ENCODE results near the gene DENND4A. TPM values are rescaled to one million over a fixed set of nuclear protein-coding genes. Genes with fewer than 3 reads are reported as not detected.

Gene DENND4A
- total and polyA plus RNA-seq, 3 donors from 2014 or later, result 16.5 to 65.7 (median 63.4) TPM

- H3K36me3 ChIP-seq (ENCODE audit: low read depth, missing control alignments), result no peaks in the 10 kb centered on the region
- no peak overlapping the region for H3K27ac ChIP-seq
- no peak for TF ChIP-seq CTCF (IDR thresholded peaks at IDR 0.05)
- no peak for TF ChIP-seq POLR2A (IDR thresholded peaks at IDR 0.05)
- no peak overlapping the region for H3K4me3 ChIP-seq
- H3K27me3 ChIP-seq, result no peaks in the 10 kb centered on the region
- peaks cover 3% of the 10 kb centered on the region for H3K4me1 ChIP-seq
- intact Hi-C loops (cut with DNase I; ENCODE audit: low total_unique reads), result no loop called here
- DNase-seq, result no peak
- H3K9me3 ChIP-seq, result no peaks in the 10 kb centered on the region
Measured at GRCh38 chr15:65767264-65767595, 24.9 kb downstream of the DENND4A start.

DNA sequence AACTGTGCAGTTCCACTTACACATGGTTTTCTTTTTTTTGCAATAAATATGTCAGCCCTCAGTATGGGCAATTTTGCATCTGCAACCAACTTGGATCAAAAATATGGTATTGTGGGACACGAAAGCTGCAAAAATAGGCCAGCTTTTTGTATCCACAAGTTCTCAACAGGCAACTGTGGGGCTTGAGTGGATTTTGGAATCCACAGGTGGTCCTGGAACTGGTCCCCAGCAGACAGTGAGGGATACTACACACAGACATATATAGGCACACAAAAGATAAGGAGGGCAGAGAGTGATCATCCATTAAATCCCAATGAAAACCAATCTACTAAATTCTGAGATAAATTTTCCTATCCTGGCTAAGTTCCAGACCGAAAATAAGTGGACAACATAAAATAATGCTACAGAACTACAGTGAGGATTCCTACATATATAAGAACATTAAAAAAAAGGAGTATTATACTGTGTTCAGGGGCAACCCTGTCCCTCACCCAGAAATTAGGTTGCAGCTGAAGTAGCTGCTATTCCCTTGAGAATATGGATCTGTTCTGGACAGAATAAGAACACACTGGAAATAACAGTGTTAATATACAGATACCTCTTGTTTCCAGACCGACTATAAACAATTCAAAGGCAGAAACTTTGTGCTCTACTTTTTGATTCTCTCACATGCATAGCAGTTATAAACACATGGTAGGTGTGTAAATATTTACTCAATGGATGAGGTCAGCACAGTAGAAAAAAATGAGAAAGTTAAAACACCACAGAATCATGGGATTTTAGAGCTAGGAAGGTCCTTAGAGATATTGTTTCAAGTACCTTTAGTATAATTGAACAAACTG lies 25.4 kb downstream of the DENND4A start:
- 69 to 73% methylated on average over 3 of the region's 3 CpGs for WGBS, 2 donors
- no peak for TF ChIP-seq CTCF (IDR thresholded peaks at IDR 0.05)
- no peak for TF ChIP-seq POLR2A (IDR thresholded peaks at IDR 0.05)
- intact Hi-C loops (cut with DNase I; ENCODE audit: low total_unique reads), result no loop called here

DNA sequence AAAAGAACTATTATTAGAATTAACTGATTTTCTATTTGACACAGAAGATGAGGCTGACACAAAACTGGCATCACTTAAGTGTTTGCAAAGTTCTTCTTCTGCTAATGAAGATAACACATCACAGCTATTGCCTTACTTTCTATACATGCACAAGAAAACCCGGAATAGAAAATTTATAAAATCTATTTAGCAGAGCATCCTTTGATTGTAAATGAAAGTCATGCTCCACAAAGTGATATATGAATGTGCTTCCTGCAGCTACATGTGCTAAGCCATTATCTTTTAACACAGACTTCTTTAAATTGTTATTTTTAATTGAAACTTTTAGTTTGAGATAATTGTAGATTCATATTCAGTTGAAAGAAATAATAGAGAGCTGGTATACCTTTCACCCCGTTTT lies 27.0 kb downstream of the DENND4A start:
- Histone ChIP-seq H3K36me3 (ENCODE audit: low read depth, missing control alignments) (no peaks in the 10 kb centered on the region), H3K9me3 (no peaks in the 10 kb centered on the region), H3K4me1 (peaks cover 3% of the 10 kb centered on the region), H3K27me3 (no peaks in the 10 kb centered on the region), H3K4me3 (no peak overlapping the region), H3K27ac (no peak overlapping the region)
- TF ChIP-seq POLR2A (IDR thresholded peaks at IDR 0.05), result no peak
- TF ChIP-seq CTCF (IDR thresholded peaks at IDR 0.05), result no peak
- 62 to 77% methylated on average over 2 of the region's 2 CpGs for WGBS, 2 donors
- intact Hi-C loops (cut with DNase I; ENCODE audit: low total_unique reads), result no loop called here
- no peak for DNase-seq

More for the DNA sequence above, 25.4 kb downstream of the DENND4A start:
- no peaks in the 10 kb centered on the region for H3K27me3 ChIP-seq
- H3K27ac ChIP-seq, result no peak overlapping the region
- no peak overlapping the region for H3K4me3 ChIP-seq
- H3K9me3 ChIP-seq, result no peaks in the 10 kb centered on the region
- H3K36me3 ChIP-seq (ENCODE audit: low read depth, missing control alignments), result no peaks in the 10 kb centered on the region
- no peak for DNase-seq
- peaks cover 3% of the 10 kb centered on the region for H3K4me1 ChIP-seq

- Histone ChIP-seq H3K27ac (no peak overlapping the region), H3K9me3 (no peaks in the 10 kb centered on the region), H3K4me3 (no peak overlapping the region), H3K36me3 (ENCODE audit: low read depth, missing control alignments) (no peaks in the 10 kb centered on the region), H3K27me3 (no peaks in the 10 kb centered on the region), H3K4me1 (peaks cover 3% of the 10 kb centered on the region)
- intact Hi-C loops (cut with DNase I; ENCODE audit: low total_unique reads), result no loop called here
- DNase-seq, result no peak
- WGBS, 2 donors, result 67 to 68% methylated on average over 5 of the region's 5 CpGs
- no peak for TF ChIP-seq CTCF (IDR thresholded peaks at IDR 0.05)
- no peak for TF ChIP-seq POLR2A (IDR thresholded peaks at IDR 0.05)
Measured at GRCh38 chr15:65762914-65763787, 28.9 kb downstream of the DENND4A start.
